GM23248 (cell line): Measurements from ENCODE around the gene UBL4A. TPM values are rescaled to one million over a fixed set of nuclear protein-coding genes. Genes with fewer than 3 reads are reported as not detected.

Experiments
- DNase-seq: peaks from one replicate; pipeline ENCODE4 v3.0.0-alpha.2; 2015
- H2AFZ ChIP-seq: fragments of 200-600 bp; sonication (generic); 2 replicates; pipeline ENCODE4 v1.6.1; 2016; ENCODE audit warnings: antibody characterized with exemption
- H3F3A ChIP-seq: fragments of 200-600 bp; sonication (generic); 2 replicates; pipeline ENCODE4 v1.6.1; 2016; ENCODE audit warnings: mild to moderate bottlenecking, antibody characterized with exemption, mixed run types; ENCODE audit not compliant: insufficient read depth
- H3K27ac ChIP-seq: fragments of 200-600 bp; sonication (generic); 2 replicates; pipeline ENCODE4 v1.5.1; 2016; ENCODE audit warnings: mild to moderate bottlenecking
- H3K27me3 ChIP-seq: fragments of 200-600 bp; sonication (generic); replicated peaks from 2 replicates; pipeline ENCODE4 v1.6.1; 2016; ENCODE audit warnings: mild to moderate bottlenecking; ENCODE audit not compliant: insufficient read depth
- H3K36me3 ChIP-seq: fragments of 200-600 bp; sonication (generic); 2 replicates; pipeline ENCODE4 v1.6.1; 2016; ENCODE audit warnings: low read depth, mild to moderate bottlenecking
- H3K4me1 ChIP-seq: fragments of 200-600 bp; sonication (generic); 2 replicates; pipeline ENCODE4 v1.6.1; 2016; ENCODE audit warnings: mild to moderate bottlenecking; ENCODE audit not compliant: insufficient read depth
- H3K4me2 ChIP-seq: fragments of 200-600 bp; sonication (generic); one replicate; pipeline ENCODE4 v1.6.1; 2016; ENCODE audit warnings: mild to moderate bottlenecking; ENCODE audit not compliant: unreplicated experiment
- H3K4me3 ChIP-seq: fragments of 200-600 bp; sonication (generic); 2 replicates; pipeline ENCODE4 v1.5.1; 2016; ENCODE audit warnings: mild to moderate bottlenecking
- H3K79me2 ChIP-seq: fragments of 200-600 bp; sonication (generic); 2 replicates; pipeline ENCODE4 v1.6.1; 2016; ENCODE audit warnings: mild to moderate bottlenecking; ENCODE audit not compliant: insufficient read depth
- H3K9ac ChIP-seq: fragments of 200-600 bp; sonication (generic); 2 replicates; pipeline ENCODE4 v1.6.1; 2016; ENCODE audit warnings: mild to moderate bottlenecking
- H3K9me2 ChIP-seq: fragments of 200-600 bp; sonication (generic); 2 replicates; pipeline ENCODE4 v1.6.1; 2016; ENCODE audit warnings: mixed run types, mild to moderate bottlenecking, moderate library complexity; ENCODE audit not compliant: insufficient read depth
- H3K9me3 ChIP-seq: fragments of 200-600 bp; sonication (generic); one replicate; pipeline ENCODE4 v1.6.1; 2017; ENCODE audit warnings: low read depth
- H4K20me1 ChIP-seq: fragments of 200-600 bp; sonication (generic); 2 replicates; pipeline ENCODE4 v1.6.0; 2016; ENCODE audit not compliant: insufficient read depth
- EZH2 ChIP-seq: fragments of 200-600 bp; sonication (generic); IDR thresholded peaks from 2 replicates; pipeline ENCODE4 v1.6.1; 2018; ENCODE audit warnings: antibody characterized with exemption, mild to moderate bottlenecking; ENCODE audit not compliant: insufficient read depth, poor library complexity, severe bottlenecking
- EZH2phosphoT487 ChIP-seq: fragments of 200-600 bp; sonication (generic); IDR thresholded peaks from 2 replicates; pipeline ENCODE4 v1.6.1; 2018; ENCODE audit warnings: antibody characterized with exemption, moderate library complexity, mild to moderate bottlenecking, low read depth; ENCODE audit not compliant: insufficient read depth
- WGBS, 2 experiments: methylation state at CpG; one replicate each; pipeline ENCODE4 v1.1.6; 2015 to 2017; ENCODE audit warnings: low lambda C conversion rate in 2 of 2, low coverage in 1 of 2; ENCODE audit errors: missing lambda C conversion rate in 2 of 2; 5-methylcytosine and 5-hydroxymethylcytosine counted together
- in situ Hi-C: fragments of 300-500 bp; cut with MboI; formaldehyde crosslinking; loops from 2 replicates; pipeline ENCODE4 v1.15.0; 2020
- polyA plus RNA-seq: library from polyadenylated mRNA; unstranded; fragments of >200 nt; fragmentation: Nextera tagmentation; extraction: Ambion mirVana; gene quantifications from 2 replicates; pipeline ENCODE4 v1.2.1, GENCODE V29; 2016
- total RNA-seq: library from RNA; depleted of rRNA; stranded (reverse); fragments of >200 nt; shearing (Covaris generic); gene quantifications from 2 replicates; pipeline ENCODE4 v1.2.3, GENCODE V29; 2014

UBL4A gene
- total and polyA plus RNA-seq, 2 experiments from 2014 or later = 42.4 to 53.0 TPM

GRCh38 chrX:154515966-154516655 is 29.7 kb upstream of the UBL4A start, which contains the start of gene FAM3A:
Gene FAM3A (minus strand): TSS chrX:154516232. CDS start chrX:154515772, 460 bp downstream.
- no peaks in the 10 kb centered on the region for H3K36me3 ChIP-seq
- in situ Hi-C loops = no loop called here
- peak within 1 kb of the TSS; percentile 80 for H3K4me2 ChIP-seq
- H3K4me1 ChIP-seq = no peaks in the 10 kb centered on the region
- peak; percentile 92 for DNase-seq
- H3K79me2 ChIP-seq = peaks cover 15% of the 10 kb centered on the region
- H3K27ac ChIP-seq = peak within 1 kb of the TSS; percentile 89
- H3K9me3 ChIP-seq = no peaks in the 10 kb centered on the region
- H4K20me1 ChIP-seq = no peaks in the 10 kb centered on the region
- H3F3A ChIP-seq = no peaks in the 10 kb centered on the region; the same call in 1 of the 2 replicates
- TF ChIP-seq EZH2phosphoT487 = no peak
- TF ChIP-seq EZH2 = no peak
- H3K9me2 ChIP-seq = no peaks in the 10 kb centered on the region
- peak within 1 kb of the TSS; percentile 80 for H2AFZ ChIP-seq
- peak within 1 kb of the TSS; percentile 74 for H3K4me3 ChIP-seq
- H3K27me3 ChIP-seq = no peaks in the 10 kb centered on the region
- H3K9ac ChIP-seq = peak within 1 kb of the TSS; percentile 89
- WGBS, 2 experiments = 1 to 5% methylated on average over 6 to 14 of the region's 59 CpGs

GRCh38 chrX:154515090-154515965 is 28.9 kb upstream of the UBL4A start:
- Histone ChIP-seq H3K27me3 (no peaks in the 10 kb centered on the region), H3K4me2 (peak overlapping the region; percentile 80), H3F3A (no peaks in the 10 kb centered on the region; the same call in 1 of the 2 replicates), H3K9ac (peak overlapping the region; percentile 89), H3K4me3 (peak overlapping the region; percentile 74), H3K79me2 (peaks cover 15% of the 10 kb centered on the region), H4K20me1 (no peaks in the 10 kb centered on the region), H3K27ac (peak overlapping the region; percentile 72), H2AFZ (peak overlapping the region; percentile 60), H3K4me1 (no peaks in the 10 kb centered on the region), H3K9me3 (no peaks in the 10 kb centered on the region), H3K9me2 (no peaks in the 10 kb centered on the region), H3K36me3 (no peaks in the 10 kb centered on the region)
- 22 to 38% methylated on average over 17 to 19 of the region's 34 CpGs for WGBS, 2 experiments
- in situ Hi-C loops = no loop called here
- TF ChIP-seq EZH2phosphoT487 = no peak
- TF ChIP-seq EZH2 = no peak
- peak; percentile 29 for DNase-seq

DNA sequence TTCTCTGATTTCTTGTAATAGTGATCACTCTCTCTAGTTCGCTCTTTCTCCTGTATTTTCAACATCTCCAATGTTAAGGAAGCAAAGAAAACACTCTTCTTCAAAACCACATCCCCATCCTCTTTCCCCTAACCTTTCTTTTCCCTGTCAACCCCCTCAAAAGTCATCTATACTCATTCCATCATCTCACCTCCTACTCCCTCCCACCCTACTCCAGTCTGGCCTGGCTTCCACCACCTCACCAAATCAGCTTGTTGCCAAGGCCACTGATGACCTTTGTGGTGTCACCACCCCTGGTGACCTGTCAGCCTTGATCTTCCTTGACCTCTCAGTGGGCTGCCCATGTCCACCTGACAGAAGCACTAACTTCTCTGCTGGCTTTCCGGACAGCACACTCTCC is 27.3 kb upstream of the UBL4A start:
- TF ChIP-seq EZH2phosphoT487 (no peak), EZH2 (no peak)
- Histone ChIP-seq H3K4me2 (no peak overlapping the region), H3K9me2 (no peaks in the 10 kb centered on the region), H3F3A (no peaks in the 10 kb centered on the region; the same call in 1 of the 2 replicates), H3K27me3 (no peaks in the 10 kb centered on the region), H2AFZ (no peak overlapping the region), H4K20me1 (no peaks in the 10 kb centered on the region), H3K4me1 (no peaks in the 10 kb centered on the region), H3K9me3 (no peaks in the 10 kb centered on the region), H3K4me3 (no peak overlapping the region), H3K36me3 (no peaks in the 10 kb centered on the region), H3K27ac (no peak overlapping the region), H3K9ac (no peak overlapping the region), H3K79me2 (peaks cover 15% of the 10 kb centered on the region)
- in situ Hi-C loops = no loop called here
- WGBS, 2 experiments = 65 to 67% methylated on average over 2 of the region's 2 CpGs
- DNase-seq = no peak

DNA sequence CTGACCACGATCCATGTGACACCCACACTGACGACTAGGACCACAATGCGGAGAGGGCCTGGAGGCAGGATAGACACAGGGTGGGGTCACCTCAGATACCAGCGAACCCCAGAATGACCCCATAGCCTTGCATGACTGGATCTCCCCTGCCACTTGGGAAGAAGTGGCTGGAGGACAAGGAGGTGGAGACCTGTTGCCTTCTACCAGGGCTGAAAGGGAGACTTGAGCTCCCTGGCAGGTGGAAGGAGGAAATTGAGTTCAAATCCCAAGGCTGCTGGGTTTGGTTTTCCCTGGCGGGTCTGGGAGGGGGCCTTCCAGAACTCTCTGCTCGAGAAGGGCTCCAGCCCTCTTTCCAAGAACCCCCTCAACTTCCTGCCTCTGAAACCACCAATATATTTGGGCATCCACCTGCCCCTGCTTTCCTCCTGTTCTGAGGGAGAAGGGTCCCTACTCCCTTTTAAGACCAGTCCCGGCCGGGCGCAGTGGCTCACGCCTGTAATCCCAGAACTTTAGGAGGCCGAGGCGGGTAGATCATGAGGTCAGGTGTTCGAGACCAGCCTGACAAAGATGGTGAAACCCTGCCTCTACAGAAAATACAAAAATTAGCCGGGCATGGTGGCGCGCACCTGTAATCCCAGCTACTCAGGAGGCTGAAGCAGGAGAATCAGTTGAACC is 26.6 kb upstream of the UBL4A start:
- 99 to 100% methylated on average over 8 to 12 of the region's 16 CpGs for WGBS, 2 experiments
- H3K9ac ChIP-seq = no peak overlapping the region
- no peaks in the 10 kb centered on the region for H3K4me1 ChIP-seq
- H3K27ac ChIP-seq = no peak overlapping the region
- TF ChIP-seq EZH2 = no peak
- no peak for TF ChIP-seq EZH2phosphoT487
- no peaks in the 10 kb centered on the region for H3K27me3 ChIP-seq
- H3K9me3 ChIP-seq = no peaks in the 10 kb centered on the region
- H3F3A ChIP-seq = no peaks in the 10 kb centered on the region; the same call in 1 of the 2 replicates
- no peak for DNase-seq
- H3K79me2 ChIP-seq = peaks cover 15% of the 10 kb centered on the region
- in situ Hi-C loops = no loop called here
- H3K4me3 ChIP-seq = no peak overlapping the region
- no peak overlapping the region for H3K4me2 ChIP-seq
- H2AFZ ChIP-seq = no peak overlapping the region
- no peaks in the 10 kb centered on the region for H3K36me3 ChIP-seq
- no peaks in the 10 kb centered on the region for H3K9me2 ChIP-seq
- H4K20me1 ChIP-seq = no peaks in the 10 kb centered on the region
